GM19239 (cell line): ENCODE data around the gene TM4SF4.
A peak's percentile ranks its signal among the peaks of the same experiment; 100 is the strongest.

Source experiments
- DNase-seq: peaks from one replicate; pipeline ENCODE4 v3.0.0; 2011; ENCODE audit warnings: low spot score; ENCODE audit not compliant: insufficient read length
- FAIRE-seq: peaks from 2 replicates; lab custom pipeline; 2011; peaks lifted over from hg19 to GRCh38; lab: Jason Lieb, UNC

TM4SF4 gene

GRCh38 chr3:149507491-149508324 lies 33.2 kb downstream of the TM4SF4 start:
- no peak for DNase-seq
- FAIRE-seq, result no peak

- FAIRE-seq, result no peak
- no peak for DNase-seq
Observed at GRCh38 chr3:149509526-149509925, 35.0 kb downstream of the TM4SF4 start.

- no peak for DNase-seq
- FAIRE-seq, result no peak
Observed at GRCh38 chr3:149510480-149510879, 36.0 kb downstream of the TM4SF4 start.

- FAIRE-seq, result no peak
- no peak for DNase-seq
Observed at GRCh38 chr3:149511040-149511626, 36.6 kb downstream of the TM4SF4 start.

- FAIRE-seq (peak; percentile 72), DNase-seq (peak; percentile 39)
Observed at GRCh38 chr3:149512073-149512782, 37.7 kb downstream of the TM4SF4 start.

GRCh38 chr3:149514471-149514870 lies 40.0 kb downstream of the TM4SF4 start:
- DNase-seq (no peak), FAIRE-seq (no peak)

GRCh38 chr3:149515249-149515648 lies 40.8 kb downstream of the TM4SF4 start:
- DNase-seq (no peak), FAIRE-seq (no peak)

GRCh38 chr3:149516920-149517319 lies 42.4 kb downstream of the TM4SF4 start:
- FAIRE-seq (no peak), DNase-seq (no peak)

GRCh38 chr3:149519912-149520311 lies 45.4 kb downstream of the TM4SF4 start:
- FAIRE-seq, result no peak

GRCh38 chr3:149523512-149524299 lies 49.2 kb downstream of the TM4SF4 start:
- FAIRE-seq (no peak), DNase-seq (no peak)

More at GRCh38 chr3:149519912-149520311, 45.4 kb downstream of the TM4SF4 start:
- DNase-seq, result no peak

GRCh38 chr3:149527531-149528339 lies 53.2 kb downstream of the TM4SF4 start:
- DNase-seq, result no peak
- FAIRE-seq, result no peak

GRCh38 chr3:149528340-149528650 lies 53.8 kb downstream of the TM4SF4 start:
- FAIRE-seq, result no peak
- DNase-seq, result no peak

- DNase-seq (no peak), FAIRE-seq (no peak)
Observed at GRCh38 chr3:149529099-149529498, 54.6 kb downstream of the TM4SF4 start.

- FAIRE-seq, result peak; percentile 45
- peak; percentile 10 for DNase-seq
Observed at GRCh38 chr3:149532489-149533180, 58.1 kb downstream of the TM4SF4 start.

- FAIRE-seq, result no peak
- DNase-seq, result no peak
Observed at GRCh38 chr3:149534082-149534481, 59.6 kb downstream of the TM4SF4 start.

GRCh38 chr3:149534671-149535332 lies 60.3 kb downstream of the TM4SF4 start:
- DNase-seq, result no peak

GRCh38 chr3:149535333-149535685 lies 60.8 kb downstream of the TM4SF4 start:
- DNase-seq (no peak), FAIRE-seq (no peak)

More at GRCh38 chr3:149534671-149535332, 60.3 kb downstream of the TM4SF4 start:
- FAIRE-seq, result no peak

GRCh38 chr3:149536429-149536828 lies 61.9 kb downstream of the TM4SF4 start:
- DNase-seq, result no peak
- FAIRE-seq, result no peak

- DNase-seq (no peak), FAIRE-seq (no peak)
Observed at GRCh38 chr3:149538371-149538770, 63.9 kb downstream of the TM4SF4 start.
